Smooth muscle cell (in vitro differentiated cells): ENCODE results near the gene TRNAU1AP. TPM values are rescaled to one million over a fixed set of nuclear protein-coding genes. Genes with fewer than 3 reads are reported as not detected.

Source experiments
- DNase-seq: peaks from one replicate; lab custom pipeline; 2025; ENCODE audit not compliant: unreplicated experiment; lab: John Stamatoyannopoulos, UW
- H2AFZ ChIP-seq: fragments of 200-600 bp; sonication (generic); 2 replicates; pipeline ENCODE4 v1.6.0; 2016; ENCODE audit warnings: antibody characterized with exemption, low read depth, mild to moderate bottlenecking
- H3F3A ChIP-seq: fragments of 200-600 bp; sonication (generic); 2 replicates; pipeline ENCODE4 v1.6.0; 2017; ENCODE audit warnings: antibody characterized with exemption, low read depth
- H3K27ac ChIP-seq: fragments of 200-600 bp; sonication (generic); 2 replicates; pipeline ENCODE4 v1.5.1; 2016; ENCODE audit warnings: low read depth, mild to moderate bottlenecking
- H3K27me3 ChIP-seq: fragments of 200-600 bp; sonication (generic); 2 replicates; pipeline ENCODE4 v1.6.1; 2016; ENCODE audit warnings: low read depth, mild to moderate bottlenecking
- H3K36me3 ChIP-seq: fragments of 200-600 bp; sonication (generic); 2 replicates; pipeline ENCODE4 v1.5.1; 2016; ENCODE audit warnings: low read depth
- H3K4me1 ChIP-seq: fragments of 200-600 bp; sonication (generic); 2 replicates; pipeline ENCODE4 v1.5.1; 2016; ENCODE audit warnings: low read depth
- H3K4me2 ChIP-seq: fragments of 200-600 bp; sonication (generic); 2 replicates; pipeline ENCODE4 v1.6.0; 2016; ENCODE audit warnings: mild to moderate bottlenecking
- H3K4me3 ChIP-seq: fragments of 200-600 bp; sonication (generic); 2 replicates; pipeline ENCODE4 v1.5.1; 2016; ENCODE audit warnings: mild to moderate bottlenecking
- H3K79me2 ChIP-seq: fragments of 200-600 bp; sonication (generic); 2 replicates; pipeline ENCODE4 v1.6.0; 2016; ENCODE audit warnings: low read depth, mild to moderate bottlenecking
- H3K9ac ChIP-seq: fragments of 200-600 bp; sonication (generic); 2 replicates; pipeline ENCODE4 v1.6.0; 2016; ENCODE audit warnings: low read depth
- H3K9me3 ChIP-seq: fragments of 200-600 bp; sonication (generic); replicated peaks from 2 replicates; pipeline ENCODE4 v1.5.1; 2016; ENCODE audit warnings: low read depth
- H4K20me1 ChIP-seq: fragments of 200-600 bp; sonication (generic); 2 replicates; pipeline ENCODE4 v1.6.0; 2016; ENCODE audit warnings: low read depth
- WGBS: methylation state at CpG from one replicate; pipeline ENCODE4 v1.1.7; 2016; ENCODE audit warnings: low lambda C conversion rate; 5-methylcytosine and 5-hydroxymethylcytosine counted together
- polyA plus RNA-seq: library from polyadenylated mRNA; unstranded; fragments of >200 nt; fragmentation: Nextera tagmentation; extraction: Ambion mirVana; gene quantifications from 2 replicates; pipeline ENCODE4 v1.2.1, GENCODE V29; 2016
- total RNA-seq: library from RNA; depleted of rRNA; stranded (reverse); fragments of >200 nt; gene quantifications from 2 replicates; pipeline ENCODE4 v1.2.3, GENCODE V29; 2014
- TF ChIP-seq, protein P1 (sequence below): fragments of 200-600 bp; sonication (generic); IDR thresholded peaks from 2 replicates; pipeline ENCODE4 v1.5.1; 2017; ENCODE audit warnings: borderline replicate concordance, mild to moderate bottlenecking, antibody characterized with exemption; ENCODE audit not compliant: insufficient read depth, poor library complexity, severe bottlenecking

TRNAU1AP gene
- total RNA-seq: 12.0 and 25.1 TPM in 2 replicates
- 13.8 and 26.2 TPM in 2 replicates for polyA plus RNA-seq

- WGBS: under 1% methylated on average over 62 of the region's 63 CpGs
- peak within 1 kb of the TSS; percentile 92 for H3K4me2 ChIP-seq
- DNase-seq: peak; percentile 90
Measured at GRCh38 chr1:28552758-28553663, at the start of gene TRNAU1AP. Gene TRNAU1AP, plus strand, starts transcription at chr1:28553085. Its CDS starts 26 bp downstream, at chr1:28553111.

DNA sequence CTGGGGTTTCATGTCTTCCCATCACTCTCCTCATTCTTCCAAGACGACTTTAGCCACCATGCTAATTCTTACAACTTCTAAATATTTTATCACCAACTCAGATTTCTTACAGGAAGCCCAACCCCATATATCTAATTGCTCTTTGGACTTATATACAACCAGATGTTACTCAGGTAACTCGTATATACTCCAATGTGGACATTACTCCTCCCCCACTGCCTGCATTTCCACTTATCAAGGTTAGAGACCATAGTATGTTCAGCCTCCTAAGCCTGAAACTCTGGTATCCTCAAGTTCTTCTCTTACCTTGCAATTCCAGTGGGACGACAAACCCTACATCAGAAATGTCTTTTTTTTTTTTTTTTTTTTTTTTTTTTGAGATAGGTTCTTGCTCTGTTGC is 49.8 kb upstream of the TRNAU1AP start:
- DNase-seq: no peak
- peaks cover 22% of the 10 kb centered on the region for H3K79me2 ChIP-seq
- H3K4me3 ChIP-seq: no peak overlapping the region
- peaks cover 7% of the 10 kb centered on the region for H3K4me1 ChIP-seq
- peaks cover 28% of the 10 kb centered on the region for H3F3A ChIP-seq
- no peak overlapping the region for H2AFZ ChIP-seq
- H3K36me3 ChIP-seq: peaks cover 4% of the 10 kb centered on the region
- H3K27me3 ChIP-seq: no peaks in the 10 kb centered on the region
- H4K20me1 ChIP-seq: peaks cover 20% of the 10 kb centered on the region
- no peaks in the 10 kb centered on the region for H3K9me3 ChIP-seq
- H3K4me2 ChIP-seq: no peak overlapping the region
- WGBS: 92% methylated on average over 3 of the region's 3 CpGs
- H3K27ac ChIP-seq: no peak overlapping the region
- TF ChIP-seq, protein P1, sequence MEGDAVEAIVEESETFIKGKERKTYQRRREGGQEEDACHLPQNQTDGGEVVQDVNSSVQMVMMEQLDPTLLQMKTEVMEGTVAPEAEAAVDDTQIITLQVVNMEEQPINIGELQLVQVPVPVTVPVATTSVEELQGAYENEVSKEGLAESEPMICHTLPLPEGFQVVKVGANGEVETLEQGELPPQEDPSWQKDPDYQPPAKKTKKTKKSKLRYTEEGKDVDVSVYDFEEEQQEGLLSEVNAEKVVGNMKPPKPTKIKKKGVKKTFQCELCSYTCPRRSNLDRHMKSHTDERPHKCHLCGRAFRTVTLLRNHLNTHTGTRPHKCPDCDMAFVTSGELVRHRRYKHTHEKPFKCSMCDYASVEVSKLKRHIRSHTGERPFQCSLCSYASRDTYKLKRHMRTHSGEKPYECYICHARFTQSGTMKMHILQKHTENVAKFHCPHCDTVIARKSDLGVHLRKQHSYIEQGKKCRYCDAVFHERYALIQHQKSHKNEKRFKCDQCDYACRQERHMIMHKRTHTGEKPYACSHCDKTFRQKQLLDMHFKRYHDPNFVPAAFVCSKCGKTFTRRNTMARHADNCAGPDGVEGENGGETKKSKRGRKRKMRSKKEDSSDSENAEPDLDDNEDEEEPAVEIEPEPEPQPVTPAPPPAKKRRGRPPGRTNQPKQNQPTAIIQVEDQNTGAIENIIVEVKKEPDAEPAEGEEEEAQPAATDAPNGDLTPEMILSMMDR: no peak
- no peak overlapping the region for H3K9ac ChIP-seq

More at GRCh38 chr1:28552758-28553663, at the start of gene TRNAU1AP:
- Histone ChIP-seq H4K20me1 (no peaks in the 10 kb centered on the region), H2AFZ (peak within 1 kb of the TSS; percentile 96), H3K4me3 (peak within 1 kb of the TSS; percentile 93), H3K4me1 (peaks cover 7% of the 10 kb centered on the region), H3K27me3 (no peaks in the 10 kb centered on the region), H3K79me2 (peaks cover 3% of the 10 kb centered on the region), H3K36me3 (no peaks in the 10 kb centered on the region), H3K9ac (peak within 1 kb of the TSS; percentile 80), H3K9me3 (no peaks in the 10 kb centered on the region), H3F3A (no peaks in the 10 kb centered on the region), H3K27ac (peak within 1 kb of the TSS; percentile 70)
- TF ChIP-seq, protein P1: no peak

DNA sequence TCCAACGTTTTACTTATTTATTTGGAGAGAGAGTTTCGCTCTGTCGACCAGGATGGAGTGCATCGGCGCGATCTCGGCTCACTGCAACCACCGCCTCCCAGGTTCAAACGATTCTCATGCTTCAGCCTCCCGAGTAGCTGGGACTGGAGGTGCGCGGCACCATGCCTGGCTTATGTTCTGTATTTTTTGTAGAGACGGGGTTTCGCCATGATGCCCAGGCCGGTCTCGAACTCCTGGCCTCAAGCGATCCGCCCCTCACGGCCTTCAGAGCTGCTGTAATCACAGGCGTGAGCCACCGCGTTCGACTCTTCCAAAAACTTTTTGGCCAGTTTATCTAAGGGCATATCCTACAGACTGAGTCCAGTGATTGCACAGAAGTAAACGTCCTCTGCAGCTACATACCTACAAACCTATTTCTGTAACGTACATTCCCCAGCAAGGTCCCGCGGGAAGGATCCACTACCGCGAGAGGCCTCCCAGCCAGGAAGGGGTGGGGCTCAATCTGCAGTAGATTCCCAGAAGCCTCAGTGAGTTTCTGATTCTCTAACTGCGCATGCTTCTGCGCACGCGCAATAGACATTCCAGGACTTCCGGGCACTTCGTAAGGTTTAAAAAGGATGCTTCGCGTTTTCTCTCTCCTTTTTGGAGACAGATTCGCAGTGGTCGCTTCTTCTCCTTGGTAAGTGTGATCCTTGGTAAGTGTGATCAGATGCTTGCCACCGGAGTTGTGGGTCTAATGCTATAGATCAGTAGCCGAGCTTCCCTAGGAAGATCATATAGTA is 47.3 kb upstream of the TRNAU1AP start, which contains the start of gene RCC1:
Gene RCC1, plus strand, starts transcription at position 638 of the 782 bp plus-strand sequence. CDS start 23,824 bp downstream, outside the sequence.
- peak within 1 kb of the TSS; percentile 100 for H3K4me2 ChIP-seq
- H3K4me3 ChIP-seq: peak within 1 kb of the TSS; percentile 94
- TF ChIP-seq, protein P1: no peak
- peak within 1 kb of the TSS; percentile 88 for H3K27ac ChIP-seq
- no peaks in the 10 kb centered on the region for H3K9me3 ChIP-seq
- WGBS: 5% methylated on average over 41 of the region's 41 CpGs
- peaks cover 8% of the 10 kb centered on the region for H3K36me3 ChIP-seq
- peaks cover 32% of the 10 kb centered on the region for H3K79me2 ChIP-seq
- H3K4me1 ChIP-seq: peaks cover 29% of the 10 kb centered on the region
- peaks cover 45% of the 10 kb centered on the region for H4K20me1 ChIP-seq
- DNase-seq: peak; percentile 72
- no peaks in the 10 kb centered on the region for H3K27me3 ChIP-seq
- H3K9ac ChIP-seq: peak within 1 kb of the TSS; percentile 92
- peaks cover 50% of the 10 kb centered on the region for H3F3A ChIP-seq
- peak within 1 kb of the TSS; percentile 91 for H2AFZ ChIP-seq
